ENCODE results near the gene TMOD2.

- TF ChIP-seq CTCF (IDR thresholded peaks at IDR 0.05) (no peak), EP300 (IDR thresholded peaks at IDR 0.05) (no peak), POLR2AphosphoS5 (IDR thresholded peaks at IDR 0.05) (no peak), POLR2A (IDR thresholded peaks at IDR 0.05) (no peak)
These were observed 44.3 kb upstream of the TMOD2 start for GRCh38 chr15:51706926-51707608.
